OCI-LY7 (cell line): Measurements from ENCODE around the gene OR2A1.
"Not testable (repeated sequence)": the region's sequence is repeated elsewhere in the genome, so short reads cannot be mapped to it uniquely, and the experiment has no call there.

Experiments
- EZH2phosphoT487 ChIP-seq: fragments of 200-600 bp; sonication (generic); IDR thresholded peaks from 2 replicates; pipeline ENCODE4 v1.6.1; 2018; ENCODE audit warnings: low read depth, borderline replicate concordance, mild to moderate bottlenecking, mixed run types, antibody characterized with exemption, low read length, moderate library complexity, mixed read lengths
- TF ChIP-seq, protein P1 (sequence below): fragments of 200-600 bp; sonication (generic); conservative IDR thresholded peaks from 2 replicates; pipeline ENCODE4 v1.5.1; 2014; ENCODE audit warnings: mild to moderate bottlenecking, antibody characterized with exemption, low read length, moderate library complexity, mixed read lengths

GRCh38 chr7:144311218-144311617 lies 1.0 kb upstream of the OR2A1 start:
- TF ChIP-seq, protein P1, sequence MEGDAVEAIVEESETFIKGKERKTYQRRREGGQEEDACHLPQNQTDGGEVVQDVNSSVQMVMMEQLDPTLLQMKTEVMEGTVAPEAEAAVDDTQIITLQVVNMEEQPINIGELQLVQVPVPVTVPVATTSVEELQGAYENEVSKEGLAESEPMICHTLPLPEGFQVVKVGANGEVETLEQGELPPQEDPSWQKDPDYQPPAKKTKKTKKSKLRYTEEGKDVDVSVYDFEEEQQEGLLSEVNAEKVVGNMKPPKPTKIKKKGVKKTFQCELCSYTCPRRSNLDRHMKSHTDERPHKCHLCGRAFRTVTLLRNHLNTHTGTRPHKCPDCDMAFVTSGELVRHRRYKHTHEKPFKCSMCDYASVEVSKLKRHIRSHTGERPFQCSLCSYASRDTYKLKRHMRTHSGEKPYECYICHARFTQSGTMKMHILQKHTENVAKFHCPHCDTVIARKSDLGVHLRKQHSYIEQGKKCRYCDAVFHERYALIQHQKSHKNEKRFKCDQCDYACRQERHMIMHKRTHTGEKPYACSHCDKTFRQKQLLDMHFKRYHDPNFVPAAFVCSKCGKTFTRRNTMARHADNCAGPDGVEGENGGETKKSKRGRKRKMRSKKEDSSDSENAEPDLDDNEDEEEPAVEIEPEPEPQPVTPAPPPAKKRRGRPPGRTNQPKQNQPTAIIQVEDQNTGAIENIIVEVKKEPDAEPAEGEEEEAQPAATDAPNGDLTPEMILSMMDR = not testable (repeated sequence)
- not testable (repeated sequence) for TF ChIP-seq EZH2phosphoT487
